ENCODE measurements around the gene MALRD1.

The MALRD1 gene

DNA sequence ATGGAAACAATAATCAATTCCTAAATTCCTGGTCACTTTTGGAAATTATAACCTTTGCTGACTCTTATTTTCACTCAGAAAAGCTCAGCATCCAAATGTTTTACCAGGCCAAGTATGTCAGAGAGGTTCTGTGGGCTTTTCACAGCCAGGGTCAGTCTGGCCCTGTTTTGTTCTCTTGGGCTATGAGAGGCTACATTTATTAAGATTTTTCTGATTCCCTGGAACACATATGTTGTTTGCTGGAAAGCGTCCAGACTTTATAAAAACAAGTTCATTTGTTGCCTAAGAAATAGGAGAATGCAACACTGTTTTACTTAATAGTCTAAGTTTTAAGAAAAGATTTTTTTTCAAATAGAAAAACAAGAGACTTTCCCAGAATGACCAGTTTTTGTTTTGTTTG, 529.2 kb downstream of the MALRD1 start:
- no peak overlapping the region for H3K9ac ChIP-seq (ENCODE audit: low read length)
- no peaks in the 10 kb centered on the region for H3K36me3 ChIP-seq (ENCODE audit: control insufficient read depth, insufficient read depth, low read length, severe bottlenecking)
- H3K9me3 ChIP-seq (ENCODE audit: control insufficient read depth, low read length), result no peaks in the 10 kb centered on the region
- H3K4me3 ChIP-seq (ENCODE audit: low read length), result no peak overlapping the region
- H3K4me1 ChIP-seq (ENCODE audit: control insufficient read depth, insufficient read depth, low read length), result peaks cover 6% of the 10 kb centered on the region
- H3K27me3 ChIP-seq (replicated peaks; ENCODE audit: control insufficient read depth, insufficient read depth, low read length), result no peaks in the 10 kb centered on the region
- peak; percentile 13 for DNase-seq (ENCODE audit: low read depth)

DNA sequence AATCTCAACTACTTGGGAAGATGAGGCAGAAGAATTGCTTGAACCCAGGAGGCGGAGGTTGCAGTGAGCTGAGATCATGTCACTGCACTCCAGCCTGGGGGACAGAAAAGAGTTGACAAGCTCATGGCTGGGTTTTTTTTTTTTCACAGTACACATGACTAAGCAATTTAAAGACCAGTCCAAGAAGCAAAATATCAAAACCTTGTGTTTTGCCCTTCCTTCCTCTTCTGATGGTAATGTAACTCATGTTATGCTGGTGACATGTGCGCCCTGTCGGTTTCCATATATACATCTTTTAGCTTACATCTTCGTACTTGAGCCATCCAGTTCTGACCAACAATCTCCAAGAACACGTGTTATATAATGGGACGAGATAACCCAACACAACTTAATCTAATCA, 530.0 kb downstream of the MALRD1 start:
- H3K27me3 ChIP-seq (replicated peaks; ENCODE audit: control insufficient read depth, insufficient read depth, low read length), result no peaks in the 10 kb centered on the region
- no peak for DNase-seq (ENCODE audit: low read depth)

DNA sequence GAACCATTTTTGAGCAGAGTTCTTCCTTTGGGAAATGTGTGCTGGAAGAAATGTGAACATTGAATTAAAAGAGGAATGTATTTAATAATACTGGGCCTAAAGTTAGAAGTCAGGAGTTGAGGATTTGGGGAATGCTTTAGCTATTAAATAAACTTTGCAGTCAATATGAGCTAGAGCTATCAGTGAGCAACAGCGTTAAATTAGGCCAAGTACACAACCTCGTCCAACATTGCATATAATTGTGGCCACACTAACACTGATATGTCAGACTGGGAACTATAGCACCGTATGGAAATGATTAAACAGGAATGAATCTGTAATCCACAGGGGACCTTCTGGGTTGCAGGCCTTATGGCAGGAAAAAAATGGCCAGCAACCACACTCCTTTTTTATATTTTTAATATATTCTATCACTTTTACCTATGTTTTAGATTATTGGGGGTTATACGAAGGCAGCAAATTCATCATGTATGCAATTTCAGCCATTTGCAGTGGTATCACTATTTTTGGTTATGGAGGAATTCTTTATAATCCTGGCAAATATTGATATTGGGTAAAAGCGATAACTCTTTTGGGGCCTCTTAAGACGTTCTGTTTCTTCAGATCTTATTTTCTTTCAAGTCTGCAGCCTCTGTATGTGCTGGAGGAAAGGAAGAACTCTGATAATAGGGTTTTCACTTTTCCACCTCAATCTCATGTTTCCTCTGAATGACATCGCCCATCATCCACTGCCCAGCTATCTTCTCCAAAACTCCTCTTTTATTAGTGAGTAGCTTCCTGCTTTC, 531.4 kb downstream of the MALRD1 start:
- H3K4me3 ChIP-seq (ENCODE audit: low read length), result no peak overlapping the region
- H3K9ac ChIP-seq (ENCODE audit: low read length), result no peak overlapping the region
- peak; percentile 44 for DNase-seq (ENCODE audit: low read depth)
- H3K4me1 ChIP-seq (ENCODE audit: control insufficient read depth, insufficient read depth, low read length), result peaks cover 6% of the 10 kb centered on the region
- H3K27me3 ChIP-seq (replicated peaks; ENCODE audit: control insufficient read depth, insufficient read depth, low read length), result no peaks in the 10 kb centered on the region
- H3K9me3 ChIP-seq (ENCODE audit: control insufficient read depth, low read length), result no peaks in the 10 kb centered on the region
- no peaks in the 10 kb centered on the region for H3K36me3 ChIP-seq (ENCODE audit: control insufficient read depth, insufficient read depth, low read length, severe bottlenecking)

More for the DNA sequence above, 530.0 kb downstream of the MALRD1 start:
- no peak overlapping the region for H3K4me3 ChIP-seq (ENCODE audit: low read length)
- no peaks in the 10 kb centered on the region for H3K9me3 ChIP-seq (ENCODE audit: control insufficient read depth, low read length)
- no peak overlapping the region for H3K9ac ChIP-seq (ENCODE audit: low read length)
- H3K4me1 ChIP-seq (ENCODE audit: control insufficient read depth, insufficient read depth, low read length), result peaks cover 6% of the 10 kb centered on the region
- no peaks in the 10 kb centered on the region for H3K36me3 ChIP-seq (ENCODE audit: control insufficient read depth, insufficient read depth, low read length, severe bottlenecking)

DNA sequence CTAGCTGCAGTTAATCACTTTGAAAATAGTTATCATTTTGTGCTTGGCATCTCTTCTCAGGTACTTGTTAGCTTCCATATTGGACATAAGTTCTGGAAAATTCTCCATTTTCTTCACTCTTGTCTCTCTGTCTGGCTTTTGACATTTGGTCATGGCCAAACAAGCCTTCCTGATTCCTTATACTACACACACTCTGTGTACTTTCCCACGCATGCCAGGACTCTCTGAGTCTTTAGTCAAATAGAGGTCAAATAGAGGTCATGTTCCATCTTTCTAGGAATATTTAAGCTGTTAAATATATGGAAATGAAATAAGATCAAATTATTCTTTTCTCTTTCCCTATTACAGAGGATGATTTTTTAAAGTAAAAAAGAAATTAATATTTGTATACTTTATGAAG, 532.1 kb downstream of the MALRD1 start:
- H3K4me1 ChIP-seq (ENCODE audit: control insufficient read depth, insufficient read depth, low read length), result peaks cover 6% of the 10 kb centered on the region

DNA sequence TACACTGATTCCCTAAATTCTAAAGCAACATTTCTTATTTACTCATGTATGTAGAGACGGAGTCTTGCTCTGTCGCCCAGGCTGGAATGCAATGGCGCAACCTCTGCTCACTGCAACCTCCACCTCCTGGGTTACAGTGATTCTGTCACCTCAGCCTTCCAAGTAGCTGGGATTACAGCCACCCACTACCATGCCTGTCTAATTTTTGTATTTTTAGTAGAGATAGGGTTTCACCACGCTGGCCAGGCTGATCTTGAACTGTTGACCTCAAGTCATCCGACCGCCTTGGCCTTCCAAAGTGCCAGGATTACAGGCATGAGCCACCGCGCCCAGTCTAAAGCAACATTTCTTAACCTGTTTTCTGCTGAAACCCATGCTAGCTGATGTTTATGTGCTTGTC, 540.0 kb downstream of the MALRD1 start:
- H3K4me3 ChIP-seq (ENCODE audit: low read length), result no peak overlapping the region
- H3K27me3 ChIP-seq (replicated peaks; ENCODE audit: control insufficient read depth, insufficient read depth, low read length), result no peaks in the 10 kb centered on the region
- no peaks in the 10 kb centered on the region for H3K36me3 ChIP-seq (ENCODE audit: control insufficient read depth, insufficient read depth, low read length, severe bottlenecking)
- H3K4me1 ChIP-seq (ENCODE audit: control insufficient read depth, insufficient read depth, low read length), result no peaks in the 10 kb centered on the region
- no peak for DNase-seq (ENCODE audit: low read depth)
- H3K9me3 ChIP-seq (ENCODE audit: control insufficient read depth, low read length), result no peaks in the 10 kb centered on the region
- H3K9ac ChIP-seq (ENCODE audit: low read length), result no peak overlapping the region

More for the DNA sequence above, 532.1 kb downstream of the MALRD1 start:
- H3K27me3 ChIP-seq (replicated peaks; ENCODE audit: control insufficient read depth, insufficient read depth, low read length), result no peaks in the 10 kb centered on the region
- no peak overlapping the region for H3K9ac ChIP-seq (ENCODE audit: low read length)
- H3K36me3 ChIP-seq (ENCODE audit: control insufficient read depth, insufficient read depth, low read length, severe bottlenecking), result no peaks in the 10 kb centered on the region
- no peak overlapping the region for H3K4me3 ChIP-seq (ENCODE audit: low read length)
- no peak for DNase-seq (ENCODE audit: low read depth)
- no peaks in the 10 kb centered on the region for H3K9me3 ChIP-seq (ENCODE audit: control insufficient read depth, low read length)

DNA sequence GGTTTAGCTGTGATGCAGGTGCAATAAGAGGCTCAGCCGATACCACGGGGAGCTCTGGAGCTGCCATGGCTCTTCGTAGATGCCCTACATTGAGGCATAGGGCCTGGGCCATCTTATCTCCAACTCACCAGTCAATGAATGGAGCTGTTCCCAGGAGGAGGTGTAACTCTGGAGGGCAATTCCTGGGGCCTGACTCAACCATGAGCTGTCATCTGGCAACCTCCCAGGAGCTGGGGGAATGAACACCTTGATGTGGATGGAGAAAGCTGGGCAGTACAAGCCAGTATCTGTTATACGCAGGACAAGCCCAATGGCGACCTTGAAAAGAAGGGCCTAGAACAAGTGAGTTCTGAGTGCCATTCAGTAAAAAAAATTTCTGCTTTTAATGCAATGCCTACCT, 543.7 kb downstream of the MALRD1 start:
- H3K27me3 ChIP-seq (replicated peaks; ENCODE audit: control insufficient read depth, insufficient read depth, low read length), result no peaks in the 10 kb centered on the region
- H3K36me3 ChIP-seq (ENCODE audit: control insufficient read depth, insufficient read depth, low read length, severe bottlenecking), result no peaks in the 10 kb centered on the region
- H3K4me3 ChIP-seq (ENCODE audit: low read length), result no peak overlapping the region
- no peak for DNase-seq (ENCODE audit: low read depth)
- no peak overlapping the region for H3K9ac ChIP-seq (ENCODE audit: low read length)
- H3K4me1 ChIP-seq (ENCODE audit: control insufficient read depth, insufficient read depth, low read length), result no peaks in the 10 kb centered on the region
- no peaks in the 10 kb centered on the region for H3K9me3 ChIP-seq (ENCODE audit: control insufficient read depth, low read length)

DNA sequence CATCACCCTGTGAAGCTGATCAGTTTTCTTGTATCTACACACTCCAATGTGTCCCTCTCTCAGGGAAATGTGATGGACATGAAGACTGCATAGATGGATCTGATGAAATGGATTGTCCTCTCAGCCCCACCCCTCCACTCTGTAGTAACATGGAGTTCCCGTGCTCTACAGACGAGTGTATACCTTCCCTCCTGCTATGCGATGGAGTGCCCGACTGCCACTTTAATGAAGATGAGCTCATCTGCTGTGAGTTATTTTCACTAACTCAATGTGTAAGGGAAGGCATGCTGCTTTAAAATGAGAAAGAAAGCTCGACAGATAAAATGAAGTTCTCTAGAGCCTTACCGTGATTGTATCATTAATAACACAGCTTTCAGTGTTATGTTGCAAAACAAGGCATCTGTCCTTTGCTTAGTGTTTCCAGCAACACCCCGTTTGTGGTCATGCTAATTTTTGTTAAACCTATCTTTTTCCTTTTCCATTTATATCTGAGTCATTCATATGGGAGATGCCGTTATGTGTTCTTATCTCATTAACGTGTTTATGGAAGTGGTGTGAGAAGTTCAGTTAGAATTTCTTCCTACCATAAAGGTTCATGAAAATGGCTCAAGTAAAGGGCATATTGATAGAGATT, 546.7 kb downstream of the MALRD1 start:
- no peaks in the 10 kb centered on the region for H3K4me1 ChIP-seq (ENCODE audit: control insufficient read depth, insufficient read depth, low read length)
- no peaks in the 10 kb centered on the region for H3K36me3 ChIP-seq (ENCODE audit: control insufficient read depth, insufficient read depth, low read length, severe bottlenecking)
- DNase-seq (ENCODE audit: low read depth), result no peak
- no peak overlapping the region for H3K4me3 ChIP-seq (ENCODE audit: low read length)
- H3K9ac ChIP-seq (ENCODE audit: low read length), result no peak overlapping the region
- no peaks in the 10 kb centered on the region for H3K27me3 ChIP-seq (replicated peaks; ENCODE audit: control insufficient read depth, insufficient read depth, low read length)
- H3K9me3 ChIP-seq (ENCODE audit: control insufficient read depth, low read length), result no peaks in the 10 kb centered on the region

DNA sequence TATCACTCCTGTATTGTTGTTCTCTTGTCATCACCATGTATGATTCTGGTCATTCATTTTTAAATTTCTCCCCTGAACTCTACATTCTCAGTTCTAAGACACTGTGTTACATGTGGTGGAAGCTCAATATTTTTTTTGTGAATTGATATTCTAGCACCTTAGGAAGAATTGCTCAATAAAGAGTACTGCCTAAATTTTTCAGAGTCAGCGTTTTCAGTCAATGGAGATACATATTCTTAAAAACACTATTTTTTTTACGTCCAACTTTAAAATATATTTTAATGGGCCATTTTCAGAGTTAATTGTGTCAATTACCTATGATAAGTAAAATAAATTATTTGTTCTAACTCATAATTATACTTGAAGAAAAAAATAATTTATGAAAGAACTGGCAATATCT, 557.2 kb downstream of the MALRD1 start:
- H3K9me3 ChIP-seq (ENCODE audit: control insufficient read depth, low read length), result no peaks in the 10 kb centered on the region
- no peaks in the 10 kb centered on the region for H3K36me3 ChIP-seq (ENCODE audit: control insufficient read depth, insufficient read depth, low read length, severe bottlenecking)
- no peaks in the 10 kb centered on the region for H3K4me1 ChIP-seq (ENCODE audit: control insufficient read depth, insufficient read depth, low read length)
- DNase-seq (ENCODE audit: low read depth), result no peak
- no peak overlapping the region for H3K9ac ChIP-seq (ENCODE audit: low read length)
- H3K4me3 ChIP-seq (ENCODE audit: low read length), result no peak overlapping the region
- no peaks in the 10 kb centered on the region for H3K27me3 ChIP-seq (replicated peaks; ENCODE audit: control insufficient read depth, insufficient read depth, low read length)

DNA sequence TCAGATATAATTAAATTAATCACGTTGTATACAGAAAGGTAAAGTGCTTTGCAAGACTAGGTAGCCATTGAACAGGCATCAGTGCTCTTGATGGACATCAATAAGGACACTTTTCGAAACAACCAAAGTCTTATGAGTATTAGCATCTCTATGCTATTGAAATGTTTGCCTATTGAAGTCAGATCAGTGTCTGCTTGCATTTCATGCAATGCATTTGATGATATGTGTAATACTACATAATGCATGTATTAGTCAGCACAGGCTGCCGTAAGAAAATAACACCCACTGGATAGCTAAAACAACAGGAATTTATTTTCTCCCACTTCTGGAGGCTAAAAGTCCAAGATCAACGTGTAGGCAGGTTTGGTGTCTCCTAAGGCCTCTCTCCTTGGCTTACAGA, 558.4 kb downstream of the MALRD1 start:
- Histone ChIP-seq H3K36me3 (ENCODE audit: control insufficient read depth, insufficient read depth, low read length, severe bottlenecking) (no peaks in the 10 kb centered on the region), H3K4me1 (ENCODE audit: control insufficient read depth, insufficient read depth, low read length) (no peaks in the 10 kb centered on the region), H3K27me3 (replicated peaks; ENCODE audit: control insufficient read depth, insufficient read depth, low read length) (no peaks in the 10 kb centered on the region), H3K4me3 (ENCODE audit: low read length) (no peak overlapping the region), H3K9ac (ENCODE audit: low read length) (no peak overlapping the region), H3K9me3 (ENCODE audit: control insufficient read depth, low read length) (no peaks in the 10 kb centered on the region)
- peak; percentile 3 for DNase-seq (ENCODE audit: low read depth)

DNA sequence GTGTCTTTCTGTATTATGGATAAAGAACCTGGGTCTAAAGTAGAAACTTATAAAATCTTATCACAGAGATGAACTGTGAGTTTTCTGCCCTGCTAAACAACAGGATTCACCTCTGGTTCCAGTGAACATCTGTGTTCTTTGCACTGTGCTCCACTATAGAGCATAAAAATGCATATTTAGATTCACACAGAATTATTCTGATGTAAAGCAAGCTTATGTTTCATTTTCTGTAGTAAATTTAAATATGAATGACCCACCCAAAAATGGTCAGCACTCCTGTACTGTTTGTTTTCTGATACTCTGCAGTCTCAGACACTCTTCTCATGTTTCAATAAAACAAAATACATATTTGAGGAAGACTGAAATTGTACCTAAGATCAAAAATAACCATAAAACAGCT, 563.2 kb downstream of the MALRD1 start:
- Histone ChIP-seq H3K27me3 (replicated peaks; ENCODE audit: control insufficient read depth, insufficient read depth, low read length) (no peaks in the 10 kb centered on the region), H3K9me3 (ENCODE audit: control insufficient read depth, low read length) (no peaks in the 10 kb centered on the region), H3K4me3 (ENCODE audit: low read length) (no peak overlapping the region), H3K36me3 (ENCODE audit: control insufficient read depth, insufficient read depth, low read length, severe bottlenecking) (no peaks in the 10 kb centered on the region), H3K9ac (ENCODE audit: low read length) (no peak overlapping the region), H3K4me1 (ENCODE audit: control insufficient read depth, insufficient read depth, low read length) (no peaks in the 10 kb centered on the region)
- DNase-seq (ENCODE audit: low read depth), result no peak

DNA sequence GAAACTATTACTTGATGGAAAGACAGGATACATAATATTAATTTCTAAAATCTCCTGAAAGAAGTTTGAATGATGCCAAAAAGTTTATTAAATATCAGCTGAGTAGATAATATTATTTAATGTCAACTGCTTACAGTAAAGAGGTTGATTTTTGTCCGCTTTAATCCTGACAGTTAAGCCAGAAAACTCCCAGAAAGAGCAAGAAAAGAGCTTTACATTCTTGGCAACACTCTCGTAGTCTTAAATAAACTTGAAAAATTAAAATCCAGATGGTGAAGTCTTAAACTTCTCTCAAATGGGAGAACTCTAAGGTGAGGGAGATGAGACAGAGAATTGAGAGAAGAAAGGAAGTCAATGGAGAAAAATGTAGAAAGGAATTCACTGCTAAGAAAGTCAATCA, 568.4 kb downstream of the MALRD1 start:
- no peaks in the 10 kb centered on the region for H3K27me3 ChIP-seq (replicated peaks; ENCODE audit: control insufficient read depth, insufficient read depth, low read length)
- no peak for DNase-seq (ENCODE audit: low read depth)
- H3K9ac ChIP-seq (ENCODE audit: low read length), result no peak overlapping the region
- H3K4me3 ChIP-seq (ENCODE audit: low read length), result no peak overlapping the region
- H3K4me1 ChIP-seq (ENCODE audit: control insufficient read depth, insufficient read depth, low read length), result no peaks in the 10 kb centered on the region
- H3K9me3 ChIP-seq (ENCODE audit: control insufficient read depth, low read length), result no peaks in the 10 kb centered on the region
- H3K36me3 ChIP-seq (ENCODE audit: control insufficient read depth, insufficient read depth, low read length, severe bottlenecking), result no peaks in the 10 kb centered on the region

All from adipocyte (in vitro differentiated cells).